SK-N-MC (cell line): ENCODE results near the gene ITPKB.
"Not testable (repeated sequence)": the region's sequence is repeated elsewhere in the genome, so short reads cannot be mapped to it uniquely, and the experiment has no call there.

ENCODE experiments used
- DNase-seq: peaks from one replicate; pipeline ENCODE4 v3.0.0-alpha.2; 2011; ENCODE audit warnings: low read depth, low spot score
- H3K27ac ChIP-seq: fragments of 200-600 bp; sonication (generic); 2 replicates; pipeline ENCODE4 v1.5.1; 2016; ENCODE audit warnings: mixed run types
- H3K36me3 ChIP-seq: fragments of 200-600 bp; sonication (generic); 2 replicates; pipeline ENCODE4 v1.6.1; 2017; ENCODE audit warnings: antibody characterized with exemption, low read length, mixed read lengths; ENCODE audit not compliant: insufficient read depth
- H3K4me3 ChIP-seq: fragments of 200-600 bp; sonication (generic); 2 replicates; pipeline ENCODE4 v1.5.1; 2016
- H3K9ac ChIP-seq: fragments of 200-600 bp; sonication (generic); 2 replicates; pipeline ENCODE4 v1.8.0; 2017; ENCODE audit warnings: mixed run types, mixed read lengths; ENCODE audit not compliant: insufficient read length
- H3K9me3 ChIP-seq: fragments of 200-600 bp; sonication (generic); 2 replicates; pipeline ENCODE4 v1.6.1; 2017; ENCODE audit warnings: low read depth, mild to moderate bottlenecking, antibody characterized with exemption, low read length, moderate library complexity, mixed read lengths
- EZH2 ChIP-seq: fragments of 200-600 bp; sonication (generic); IDR thresholded peaks from one replicate; pipeline ENCODE4 v1.6.1; 2017; ENCODE audit warnings: antibody characterized with exemption
- FOXP2 ChIP-seq: optimal IDR thresholded peaks from 2 replicates; pipeline ENCODE3; 2011; ENCODE audit warnings: mild to moderate bottlenecking, moderate library complexity; ENCODE audit not compliant: insufficient read depth; ENCODE audit errors: extremely low read length, control extremely low read depth
- POLR2AphosphoS5 ChIP-seq: IDR thresholded peaks from 2 replicates; pipeline ENCODE4 v1.6.1; 2012; ENCODE audit warnings: mild to moderate bottlenecking, low read depth, low read length, borderline replicate concordance

ITPKB gene

GRCh38 chr1:226723657-226724532 is 15.2 kb downstream of the ITPKB start:
- Histone ChIP-seq H3K36me3 (no peaks in the 10 kb centered on the region), H3K9ac (no peak overlapping the region)

GRCh38 chr1:226722901-226723656 is 16.0 kb downstream of the ITPKB start:
- TF ChIP-seq POLR2AphosphoS5 (no peak), FOXP2 (no peak), EZH2 (no peak)
- DNase-seq: no peak
- Histone ChIP-seq H3K9ac (no peak overlapping the region), H3K4me3 (no peak overlapping the region), H3K27ac (no peak overlapping the region), H3K9me3 (no peaks in the 10 kb centered on the region), H3K36me3 (no peaks in the 10 kb centered on the region)

More at GRCh38 chr1:226723657-226724532, 15.2 kb downstream of the ITPKB start:
- DNase-seq: no peak
- H3K4me3 ChIP-seq: no peak overlapping the region
- H3K9me3 ChIP-seq: no peaks in the 10 kb centered on the region
- no peak overlapping the region for H3K27ac ChIP-seq
- TF ChIP-seq EZH2: no peak
- no peak for TF ChIP-seq POLR2AphosphoS5
- no peak for TF ChIP-seq FOXP2

- H3K9me3 ChIP-seq: no peaks in the 10 kb centered on the region
- no peaks in the 10 kb centered on the region for H3K36me3 ChIP-seq
- TF ChIP-seq FOXP2: no peak
- no peak for TF ChIP-seq POLR2AphosphoS5
- TF ChIP-seq EZH2: no peak
- H3K27ac ChIP-seq: no peak overlapping the region
- no peak overlapping the region for H3K4me3 ChIP-seq
- DNase-seq: no peak
- no peak overlapping the region for H3K9ac ChIP-seq
These were observed 16.7 kb downstream of the ITPKB start for GRCh38 chr1:226722240-226722900.

GRCh38 chr1:226720574-226720973 is 18.5 kb downstream of the ITPKB start:
- H3K9ac ChIP-seq, H3K9me3 ChIP-seq, H3K27ac ChIP-seq, DNase-seq, H3K4me3 ChIP-seq, H3K36me3 ChIP-seq: not testable (repeated sequence)

- no peak for TF ChIP-seq FOXP2
- no peak for TF ChIP-seq POLR2AphosphoS5
- no peak for TF ChIP-seq EZH2
- DNase-seq: no peak
- Histone ChIP-seq H3K9ac (no peak overlapping the region), H3K36me3 (no peaks in the 10 kb centered on the region), H3K27ac (no peak overlapping the region), H3K9me3 (no peaks in the 10 kb centered on the region), H3K4me3 (no peak overlapping the region)
These were observed 19.3 kb downstream of the ITPKB start for GRCh38 chr1:226719596-226720387.

- Histone ChIP-seq H3K36me3 (no peaks in the 10 kb centered on the region), H3K27ac (no peak overlapping the region), H3K9me3 (no peaks in the 10 kb centered on the region), H3K4me3 (no peak overlapping the region), H3K9ac (no peak overlapping the region)
- DNase-seq: no peak
- no peak for TF ChIP-seq EZH2
- no peak for TF ChIP-seq POLR2AphosphoS5
- TF ChIP-seq FOXP2: no peak
These were observed 21.7 kb downstream of the ITPKB start for GRCh38 chr1:226717256-226717909.

GRCh38 chr1:226716577-226716976 is 22.5 kb downstream of the ITPKB start:
- Histone ChIP-seq H3K36me3 (no peaks in the 10 kb centered on the region), H3K27ac (no peak overlapping the region), H3K4me3 (no peak overlapping the region), H3K9ac (no peak overlapping the region), H3K9me3 (no peaks in the 10 kb centered on the region)
- DNase-seq: no peak
- TF ChIP-seq FOXP2 (no peak), POLR2AphosphoS5 (no peak), EZH2 (no peak)
